ENCODE results near the gene FILIP1L. TPM values are rescaled to one million over a fixed set of nuclear protein-coding genes. Genes with fewer than 3 reads are reported as not detected.

Gene FILIP1L
- polyA plus RNA-seq, 1 donor (not counting 4 experiments of a cell fraction or from before 2014, with no cell fraction given), result 14.7 TPM

- H3K4me3 ChIP-seq (ENCODE audit: control insufficient read depth in 2 of 3, extremely low read depth in 1 of 3, insufficient read depth in 2 of 3, low read depth in 1 of 3, low read length in 3 of 3), result no peak overlapping the region
- H3K27ac ChIP-seq (ENCODE audit: control insufficient read depth, insufficient read depth, low read length), result no peak overlapping the region
- dilution Hi-C loops (cut with MboI; ENCODE audit: extremely low pct_ligation_motif_present, low sequenced_read_pairs), result no loop called here
Measured at GRCh38 chr3:100099621-100100020, 14.7 kb downstream of the FILIP1L start.

GRCh38 chr3:100098784-100099070 is 15.6 kb downstream of the FILIP1L start:
- H3K4me3 ChIP-seq (ENCODE audit: control insufficient read depth in 2 of 3, extremely low read depth in 1 of 3, insufficient read depth in 2 of 3, low read depth in 1 of 3, low read length in 3 of 3), result no peak overlapping the region
- H3K27ac ChIP-seq (ENCODE audit: control insufficient read depth, insufficient read depth, low read length), result no peak overlapping the region

More at GRCh38 chr3:100099621-100100020, 14.7 kb downstream of the FILIP1L start:
- H3K9ac ChIP-seq (ENCODE audit: control insufficient read depth, extremely low read depth, insufficient read depth, low read length), result no peak overlapping the region
- DNase-seq (ENCODE audit: low read depth, low spot score) (no peak), FAIRE-seq (no peak)
- no peaks in the 10 kb centered on the region for H3K27me3 ChIP-seq (ENCODE audit: control insufficient read depth, extremely low read depth, insufficient read depth, low read length)
- no peaks in the 10 kb centered on the region for H3K36me3 ChIP-seq (ENCODE audit: control insufficient read depth in 2 of 2, extremely low read depth in 1 of 2, insufficient read depth in 2 of 2, low read length in 2 of 2)
- H4K20me1 ChIP-seq (ENCODE audit: control insufficient read depth, extremely low read depth, insufficient read depth, low read length), result no peaks in the 10 kb centered on the region
- no peaks in the 10 kb centered on the region for H3K9me3 ChIP-seq (ENCODE audit: control insufficient read depth, low read depth, low read length)
- no peaks in the 10 kb centered on the region for H3K9me1 ChIP-seq (ENCODE audit: control insufficient read depth, extremely low read depth, insufficient read depth, low read length)
- no peaks in the 10 kb centered on the region for H3K79me2 ChIP-seq (ENCODE audit: control insufficient read depth, insufficient read depth, low read length)
- no peak overlapping the region for H3K4me2 ChIP-seq (ENCODE audit: control insufficient read depth, extremely low read depth, insufficient read depth, low read depth, low read length)
- H2AFZ ChIP-seq (ENCODE audit: control insufficient read depth, low read length), result no peak overlapping the region
- H3K4me1 ChIP-seq (ENCODE audit: control insufficient read depth, extremely low read depth, insufficient read depth, low read length), result no peaks in the 10 kb centered on the region
- no peak for TF ChIP-seq CTCF (optimal IDR thresholded peaks at IDR 0.05 in 1 of 3, IDR thresholded peaks at IDR 0.05 in 1 of 3, conservative IDR thresholded peaks at IDR 0.05 in 1 of 3; ENCODE audit: extremely low read depth in 1 of 3, insufficient read depth in 2 of 3, low read length in 3 of 3)
- no peak for TF ChIP-seq EZH2 (IDR thresholded peaks at IDR 0.05; ENCODE audit: low read length)

More at GRCh38 chr3:100098784-100099070, 15.6 kb downstream of the FILIP1L start:
- Histone ChIP-seq H2AFZ (ENCODE audit: control insufficient read depth, low read length) (no peak overlapping the region), H3K9me3 (ENCODE audit: control insufficient read depth, low read depth, low read length) (no peaks in the 10 kb centered on the region), H3K9me1 (ENCODE audit: control insufficient read depth, extremely low read depth, insufficient read depth, low read length) (no peaks in the 10 kb centered on the region), H3K36me3 (ENCODE audit: control insufficient read depth in 2 of 2, extremely low read depth in 1 of 2, insufficient read depth in 2 of 2, low read length in 2 of 2) (no peaks in the 10 kb centered on the region), H3K9ac (ENCODE audit: control insufficient read depth, extremely low read depth, insufficient read depth, low read length) (no peak overlapping the region), H3K4me2 (ENCODE audit: control insufficient read depth, extremely low read depth, insufficient read depth, low read depth, low read length) (no peak overlapping the region), H3K4me1 (ENCODE audit: control insufficient read depth, extremely low read depth, insufficient read depth, low read length) (no peaks in the 10 kb centered on the region), H4K20me1 (ENCODE audit: control insufficient read depth, extremely low read depth, insufficient read depth, low read length) (no peaks in the 10 kb centered on the region), H3K79me2 (ENCODE audit: control insufficient read depth, insufficient read depth, low read length) (no peaks in the 10 kb centered on the region), H3K27me3 (ENCODE audit: control insufficient read depth, extremely low read depth, insufficient read depth, low read length) (no peaks in the 10 kb centered on the region)
- TF ChIP-seq CTCF (optimal IDR thresholded peaks at IDR 0.05 in 1 of 3, IDR thresholded peaks at IDR 0.05 in 1 of 3, conservative IDR thresholded peaks at IDR 0.05 in 1 of 3; ENCODE audit: extremely low read depth in 1 of 3, insufficient read depth in 2 of 3, low read length in 3 of 3), result no peak
- no peak for TF ChIP-seq EZH2 (IDR thresholded peaks at IDR 0.05; ENCODE audit: low read length)
- dilution Hi-C loops (cut with MboI; ENCODE audit: extremely low pct_ligation_motif_present, low sequenced_read_pairs), result no loop called here
- no peak for DNase-seq (ENCODE audit: low read depth, low spot score)
- FAIRE-seq, result no peak

All from keratinocyte (primary cell).